NB4 (cell line): ENCODE data around the gene STK36.

Experiments
- CTCF ChIP-seq: IDR thresholded peaks from one replicate; pipeline ENCODE4 v1.5.1; 2012; ENCODE audit warnings: low read depth, low read length
- POLR2A ChIP-seq: IDR thresholded peaks from 2 replicates; pipeline ENCODE4 v1.6.1; 2011; ENCODE audit warnings: mild to moderate bottlenecking; ENCODE audit not compliant: insufficient read length; ENCODE audit errors: extremely low read depth

- TF ChIP-seq CTCF (no peak), POLR2A (no peak)
Measured at GRCh38 chr2:218645126-218645525, 26.8 kb upstream of the STK36 start.
